T-helper 1 cell (primary cell): ENCODE data around the gene RFX8.
"Not testable (repeated sequence)": the region's sequence is repeated elsewhere in the genome, so short reads cannot be mapped to it uniquely, and the experiment has no call there.

Experiments
- DNase-seq, 5 donors: peaks; one replicate each; pipeline ENCODE4 v3.0.0-alpha.2; 2012 to 2020

RFX8 gene

GRCh38 chr2:101374821-101375561 lies 99.9 kb downstream of the RFX8 start:
- DNase-seq = no peak

GRCh38 chr2:101372792-101373191 lies 102.1 kb downstream of the RFX8 start:
- DNase-seq = no peak

DNA sequence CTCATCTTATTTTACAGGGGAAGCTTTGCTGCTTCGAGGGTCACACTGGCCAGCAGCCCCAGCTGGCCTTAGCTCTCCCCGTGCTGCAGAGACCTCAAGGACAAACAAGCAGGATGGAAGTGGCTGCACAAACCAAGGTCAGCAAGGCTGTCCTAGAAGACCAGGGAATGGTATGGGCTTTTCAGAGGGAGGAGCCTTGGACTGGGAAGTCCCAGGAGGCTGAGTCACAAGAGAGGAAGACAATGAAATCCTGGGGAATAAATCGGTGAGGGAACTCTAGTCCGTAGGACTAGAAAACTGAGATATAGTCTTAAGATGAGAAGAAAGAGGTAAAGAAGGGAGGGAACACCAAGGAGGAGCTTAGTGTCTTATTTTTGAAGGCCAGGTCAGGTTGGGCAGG lies 103.3 kb downstream of the RFX8 start:
- no peak for DNase-seq

DNA sequence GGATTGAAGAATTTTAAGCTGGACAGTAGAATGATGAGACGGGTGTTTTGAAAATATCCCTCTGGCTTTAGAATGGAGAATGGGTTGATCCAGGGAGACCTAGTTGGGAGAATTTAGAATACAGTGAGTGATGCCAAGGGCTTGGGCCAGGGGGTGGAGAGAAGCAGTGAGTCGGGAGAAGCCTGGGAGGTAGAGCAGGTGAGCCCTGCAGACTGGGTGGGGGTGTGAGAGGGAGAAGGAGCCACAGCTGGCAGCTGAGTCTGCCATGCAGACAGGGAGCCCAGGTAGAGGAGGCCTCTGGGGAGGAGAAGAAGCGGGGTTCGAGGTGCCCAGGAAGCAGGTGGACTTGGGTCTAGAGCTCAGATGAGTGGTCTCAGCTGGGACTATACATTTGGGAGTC lies 105.8 kb downstream of the RFX8 start:
- DNase-seq = no peak

DNA sequence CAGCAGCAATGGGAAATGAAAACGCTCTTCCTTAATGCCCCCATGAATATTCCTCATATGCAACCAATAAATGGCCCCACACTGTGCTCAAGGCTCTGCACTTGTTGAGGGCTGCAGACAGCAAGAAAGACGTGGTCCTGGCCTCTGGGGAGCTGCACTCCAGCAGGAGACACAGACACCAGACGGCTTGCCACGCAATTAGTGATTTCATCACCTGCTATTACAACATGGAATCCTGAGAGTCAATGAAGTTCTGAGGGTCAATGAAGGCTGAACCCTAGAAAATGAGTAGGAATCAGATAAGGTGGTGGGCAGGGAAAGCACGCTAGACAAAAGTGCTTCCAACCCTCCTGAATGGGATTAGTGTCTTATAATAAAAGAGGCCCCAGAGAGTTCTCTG lies 106.5 kb downstream of the RFX8 start:
- no peak for DNase-seq

GRCh38 chr2:101367508-101367907 lies 107.4 kb downstream of the RFX8 start:
- no peak for DNase-seq

GRCh38 chr2:101364878-101365277 lies 110.0 kb downstream of the RFX8 start:
- DNase-seq = no peak

DNA sequence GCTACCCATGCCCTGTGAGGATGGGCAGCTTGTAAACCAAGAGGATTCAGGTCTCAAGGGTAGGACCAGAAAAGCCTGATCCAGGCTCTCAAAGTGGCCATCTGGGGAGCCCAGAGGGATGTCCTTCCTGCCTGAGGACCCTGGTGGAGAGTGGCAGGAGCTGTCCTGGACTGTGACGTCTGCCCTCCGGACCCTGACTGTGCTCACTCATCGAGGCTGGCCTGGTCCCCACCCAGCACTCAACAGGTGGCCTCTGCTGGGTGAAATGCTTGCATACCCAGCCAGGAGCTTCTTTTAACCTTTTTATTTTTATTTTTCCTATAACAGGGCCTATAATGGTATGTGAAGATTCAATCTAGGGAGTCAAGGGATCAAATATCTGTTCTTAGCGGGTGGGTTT lies 112.1 kb downstream of the RFX8 start:
- no peak for DNase-seq

- DNase-seq = peak in 1 of 5 donors; percentile 37
Measured at GRCh38 chr2:101362316-101362715, 112.6 kb downstream of the RFX8 start.

GRCh38 chr2:101361522-101361921 lies 113.4 kb downstream of the RFX8 start:
- peak in 1 of 5 donors; percentile 85 for DNase-seq

DNA sequence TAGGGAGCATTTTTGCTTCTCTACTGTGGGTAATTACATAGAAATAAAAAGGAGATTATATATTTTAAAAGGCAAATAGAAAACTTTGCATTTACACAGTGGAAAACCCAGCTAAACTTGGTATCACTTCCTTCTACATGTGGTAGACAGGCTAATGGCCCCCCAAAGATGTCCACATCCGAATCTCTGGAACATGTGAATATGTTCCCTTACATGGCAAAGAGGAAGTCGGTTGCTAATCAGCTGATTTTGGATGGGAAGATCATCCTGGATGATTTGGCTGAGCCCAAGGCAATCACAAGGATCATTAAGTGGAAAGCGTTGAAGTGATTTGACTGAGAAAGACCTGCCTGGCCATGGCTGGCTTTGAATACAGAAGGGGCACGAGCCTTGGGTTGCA lies 113.8 kb downstream of the RFX8 start:
- no peak for DNase-seq

DNA sequence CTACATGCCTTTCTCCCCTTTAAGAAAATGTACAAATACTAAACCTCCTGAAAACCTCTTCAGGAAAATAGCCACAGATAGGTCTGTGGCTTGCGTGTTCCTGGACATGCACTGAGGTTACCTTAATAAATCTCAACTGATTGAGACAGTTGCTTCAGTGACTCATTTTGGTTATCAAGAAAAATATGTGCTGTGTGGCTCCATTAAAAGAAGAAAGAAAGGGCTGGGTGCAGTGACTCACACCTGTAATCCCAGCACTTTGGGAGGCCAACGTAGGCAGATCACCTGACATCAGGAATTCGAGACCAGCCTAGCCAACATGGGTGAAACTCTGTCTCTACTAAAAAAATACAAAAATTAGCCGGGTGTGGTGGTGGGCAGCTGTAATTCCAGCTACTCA lies 114.7 kb downstream of the RFX8 start:
- no peak for DNase-seq

DNA sequence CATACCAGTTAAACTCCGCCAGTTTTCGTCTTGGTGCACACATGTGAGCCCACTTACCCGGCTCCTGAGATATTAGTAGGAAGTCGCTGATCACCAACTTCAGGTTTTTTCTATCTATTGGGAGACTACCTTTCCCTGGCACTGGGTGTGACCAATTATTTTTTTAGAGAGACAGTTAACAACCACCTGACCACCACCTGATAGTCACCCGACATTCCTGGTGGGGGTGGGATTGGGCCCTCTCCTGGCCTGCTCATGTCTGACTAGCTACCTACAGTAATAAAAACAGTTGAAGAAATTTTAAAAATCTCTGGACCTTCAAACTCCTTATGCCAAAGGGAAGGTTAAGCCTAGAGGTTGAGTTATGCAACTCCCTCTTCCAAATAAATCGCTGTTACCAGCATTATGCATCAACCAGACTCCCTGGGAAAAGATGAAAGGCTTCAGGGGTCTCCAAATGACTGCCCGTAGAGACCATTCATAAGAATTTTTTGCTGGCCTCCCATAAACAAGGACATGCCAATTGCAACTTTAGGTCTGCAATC lies 115.4 kb downstream of the RFX8 start:
- no peak for DNase-seq

DNA sequence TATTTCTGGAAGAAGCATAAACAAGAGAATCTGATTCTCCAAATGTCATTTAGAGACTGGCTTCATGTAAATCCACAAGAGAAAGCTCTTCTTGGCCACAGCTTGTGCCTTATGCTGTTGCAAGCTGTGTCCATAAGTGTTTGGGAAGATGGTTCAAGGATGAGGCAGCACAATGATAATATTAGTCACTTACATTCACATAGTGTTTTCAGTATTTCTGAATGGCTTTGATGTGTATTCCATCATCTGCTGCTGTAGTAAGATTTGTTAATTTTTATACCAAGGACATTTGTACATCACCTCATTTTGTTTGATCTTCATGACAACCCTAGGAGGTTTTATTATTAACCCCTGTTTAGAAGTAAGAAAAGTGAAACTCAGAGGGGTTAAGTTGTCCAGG lies 117.5 kb downstream of the RFX8 start:
- no peak for DNase-seq

DNA sequence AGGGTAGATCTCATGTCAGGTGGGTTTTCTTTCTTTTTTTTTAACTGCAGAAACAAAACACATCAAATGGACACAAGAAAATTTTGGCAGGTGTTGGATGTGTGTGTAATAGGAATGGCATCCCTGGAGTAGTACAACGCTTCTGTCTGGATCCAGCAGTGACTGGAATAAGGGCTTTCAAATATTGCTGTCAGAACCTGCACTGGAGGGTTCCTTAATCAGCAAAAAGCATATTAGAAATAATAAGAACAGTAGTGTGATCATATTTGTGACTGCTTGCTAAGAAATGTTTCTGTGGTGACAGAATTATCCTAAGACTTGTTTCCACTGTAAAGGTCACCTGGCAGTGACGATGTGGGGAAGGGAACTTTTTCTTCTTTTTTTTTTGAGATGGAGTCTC lies 118.4 kb downstream of the RFX8 start:
- DNase-seq = no peak

DNA sequence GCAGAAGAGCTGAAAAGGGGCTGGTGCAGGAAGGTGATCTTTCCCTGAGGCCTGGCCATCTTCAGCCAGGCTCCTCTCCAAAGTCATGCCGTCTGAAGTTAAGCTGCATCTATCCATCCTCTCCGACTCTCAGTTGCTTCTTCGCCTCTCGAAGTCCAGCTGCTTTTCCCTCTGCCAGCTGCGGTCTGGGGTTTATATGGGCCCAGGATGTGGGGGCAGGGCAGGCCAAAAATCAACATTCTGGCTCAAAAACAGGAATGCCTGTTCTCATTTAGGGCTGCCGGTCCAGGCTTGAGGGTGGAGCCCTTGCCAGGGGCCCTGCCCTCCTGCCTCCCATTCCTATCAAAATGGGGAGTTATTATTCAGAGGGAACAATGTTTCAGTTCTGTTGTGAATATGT lies 118.9 kb downstream of the RFX8 start:
- DNase-seq = no peak

- DNase-seq = no peak
Measured at GRCh38 chr2:101355401-101356054, 119.4 kb downstream of the RFX8 start.

DNA sequence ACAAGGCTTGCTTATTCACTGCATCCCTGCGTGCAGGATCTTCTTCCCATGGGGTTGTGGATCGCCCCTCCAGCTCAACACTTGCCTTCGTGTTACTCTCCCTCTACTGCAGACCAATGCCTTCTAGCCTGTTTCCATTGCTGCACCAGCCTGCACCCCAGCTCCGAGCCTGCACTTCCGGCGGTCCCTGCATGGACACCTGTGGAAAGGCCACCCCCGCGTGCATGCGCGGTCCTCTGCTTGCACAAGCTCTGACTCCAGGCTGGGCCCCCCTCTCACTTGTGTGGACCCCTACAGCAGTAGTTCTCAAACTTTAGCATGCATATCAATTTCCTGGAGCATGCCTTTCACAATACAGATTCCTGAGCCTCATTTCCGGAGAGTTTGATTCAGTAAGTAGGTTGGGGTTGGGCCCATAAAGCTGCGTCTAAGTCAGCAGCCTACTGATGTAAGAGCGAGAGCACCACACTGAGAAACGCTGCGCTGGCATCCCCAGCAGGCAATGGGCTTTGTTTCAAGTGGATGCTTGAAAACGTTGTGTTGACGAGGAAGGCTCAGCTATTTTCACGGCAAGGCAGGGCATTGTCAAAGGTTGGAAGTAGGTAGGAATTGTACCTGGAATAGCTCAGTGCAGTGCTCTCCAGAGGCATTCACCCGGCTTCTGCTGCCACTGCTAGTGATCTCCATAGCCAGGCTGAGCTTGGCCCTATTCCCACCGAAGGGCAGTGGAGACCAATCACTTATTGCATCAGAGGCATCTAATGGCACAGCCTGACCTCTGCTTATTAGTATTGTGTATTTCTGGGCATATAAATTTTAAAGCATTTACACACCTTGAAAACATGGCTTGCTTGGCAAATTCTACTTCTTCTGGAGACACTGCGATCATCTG lies 120.2 kb downstream of the RFX8 start:
- DNase-seq = no peak

DNA sequence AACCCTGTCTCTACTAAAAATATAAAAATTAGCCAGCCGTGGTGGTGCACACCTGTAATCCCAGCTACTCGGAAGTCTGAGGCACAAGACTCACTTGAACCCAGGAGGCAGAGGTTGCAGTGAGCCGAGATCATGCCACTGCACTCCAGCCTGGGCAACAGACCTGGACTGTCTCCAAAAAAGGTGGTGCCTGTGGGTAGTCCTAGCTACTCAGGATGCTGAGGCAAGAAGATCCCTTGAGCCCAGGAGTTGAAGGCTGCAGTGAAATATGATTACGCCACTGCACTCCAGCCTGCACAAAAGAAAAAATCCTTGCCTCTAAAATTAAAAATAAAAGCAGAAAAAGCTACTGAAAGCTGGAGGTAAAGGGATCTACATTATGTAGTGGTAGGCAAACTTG lies 122.3 kb downstream of the RFX8 start:
- DNase-seq = not testable (repeated sequence)

- no peak for DNase-seq
Measured at GRCh38 chr2:101351207-101351606, 123.7 kb downstream of the RFX8 start.

DNA sequence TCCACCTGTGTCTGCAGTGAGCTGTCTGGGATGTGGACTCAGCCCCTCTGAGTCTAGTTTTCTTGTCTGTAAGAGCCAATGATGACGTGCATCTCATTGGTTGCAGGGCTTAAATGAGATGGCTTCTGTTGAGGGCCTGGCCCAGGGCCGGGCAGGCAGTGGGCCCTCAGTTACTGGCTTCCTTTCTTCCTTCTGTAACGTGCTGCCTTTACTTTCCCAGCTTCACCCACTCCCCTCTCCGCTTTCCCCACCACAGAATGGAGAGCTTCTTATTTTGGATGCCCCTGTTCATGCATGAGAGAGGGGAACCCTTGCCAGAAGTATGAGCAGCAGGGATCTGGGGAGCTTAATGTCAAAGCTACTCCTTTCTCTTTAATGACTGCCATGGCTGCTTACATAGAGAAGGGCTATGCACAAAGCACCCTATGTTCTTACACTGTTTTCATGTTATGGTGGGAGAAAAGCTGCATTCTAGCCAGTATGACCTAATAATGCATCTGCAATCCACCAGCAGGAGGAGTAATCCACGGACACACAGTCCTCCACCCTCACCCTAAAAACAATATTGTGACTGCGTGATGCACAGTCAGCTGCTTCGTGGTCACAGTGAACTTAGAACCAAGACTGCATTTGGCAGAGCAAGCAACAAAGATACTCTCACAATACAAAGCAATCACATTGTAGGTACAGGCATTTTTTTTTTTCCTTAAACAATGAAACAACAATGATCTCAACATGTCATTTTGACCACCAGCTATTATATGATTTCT lies 124.8 kb downstream of the RFX8 start:
- DNase-seq = peak in 1 of 5 donors; percentile 59

- DNase-seq = no peak
Measured at GRCh38 chr2:101348883-101349282, 126.0 kb downstream of the RFX8 start.
